Raji (cell line): ENCODE measurements around the gene ECI2.

Experiments
- POLR2A ChIP-seq: IDR thresholded peaks from 2 replicates; pipeline ENCODE4 v1.6.1; 2011; ENCODE audit warnings: low read depth, low read length, control low read depth; ENCODE audit not compliant: insufficient read depth

The ECI2 gene

GRCh38 chr6:4088704-4089103 is 46.7 kb downstream of the ECI2 start:
- TF ChIP-seq POLR2A: no peak

GRCh38 chr6:4085332-4085700 is 50.1 kb downstream of the ECI2 start:
- TF ChIP-seq POLR2A: no peak

- no peak for TF ChIP-seq POLR2A
These were observed 50.7 kb downstream of the ECI2 start for GRCh38 chr6:4084444-4085331.

- no peak for TF ChIP-seq POLR2A
These were observed 56.5 kb downstream of the ECI2 start, which contains the start of gene FAM217A for GRCh38 chr6:4078691-4079471. FAM217A (minus strand) TSS chr6:4079137; CDS start chr6:4077414, 1,723 bp downstream.

- TF ChIP-seq POLR2A: no peak
These were observed 60.7 kb downstream of the ECI2 start for GRCh38 chr6:4074478-4075235.

GRCh38 chr6:4071330-4071729 is 64.0 kb downstream of the ECI2 start:
- no peak for TF ChIP-seq POLR2A

GRCh38 chr6:4069199-4069598 is 66.2 kb downstream of the ECI2 start:
- no peak for TF ChIP-seq POLR2A

GRCh38 chr6:4067673-4068072 is 67.7 kb downstream of the ECI2 start:
- no peak for TF ChIP-seq POLR2A

- TF ChIP-seq POLR2A: no peak
These were observed 69.2 kb downstream of the ECI2 start for GRCh38 chr6:4066029-4066755.
